ENCODE measurements around the gene TEKT4.
"Not testable (repeated sequence)": the region's sequence is repeated elsewhere in the genome, so short reads cannot be mapped to it uniquely, and the experiment has no call there.

The TEKT4 gene

GRCh38 chr2:94874277-94874997 is 3.2 kb downstream of the TEKT4 start:
- TF ChIP-seq CTCF (IDR thresholded peaks at IDR 0.05; ENCODE audit: low read depth, low read length) = peak; percentile 65
- peak; percentile 9 to 26 for DNase-seq (ENCODE audit: low read depth in 2 of 2)
- no peak overlapping the region for H3K4me3 ChIP-seq (replicated peaks in 1 of 2; ENCODE audit: low read depth in 2 of 2, low read length in 2 of 2)

GRCh38 chr2:94875064-94875819 is 4.0 kb downstream of the TEKT4 start:
- no peak for TF ChIP-seq CTCF (IDR thresholded peaks at IDR 0.05; ENCODE audit: low read depth, low read length)
- no peak overlapping the region for H3K4me3 ChIP-seq (replicated peaks in 1 of 2; ENCODE audit: low read depth in 2 of 2, low read length in 2 of 2)
- no peak for DNase-seq (ENCODE audit: low read depth in 2 of 2)

DNA sequence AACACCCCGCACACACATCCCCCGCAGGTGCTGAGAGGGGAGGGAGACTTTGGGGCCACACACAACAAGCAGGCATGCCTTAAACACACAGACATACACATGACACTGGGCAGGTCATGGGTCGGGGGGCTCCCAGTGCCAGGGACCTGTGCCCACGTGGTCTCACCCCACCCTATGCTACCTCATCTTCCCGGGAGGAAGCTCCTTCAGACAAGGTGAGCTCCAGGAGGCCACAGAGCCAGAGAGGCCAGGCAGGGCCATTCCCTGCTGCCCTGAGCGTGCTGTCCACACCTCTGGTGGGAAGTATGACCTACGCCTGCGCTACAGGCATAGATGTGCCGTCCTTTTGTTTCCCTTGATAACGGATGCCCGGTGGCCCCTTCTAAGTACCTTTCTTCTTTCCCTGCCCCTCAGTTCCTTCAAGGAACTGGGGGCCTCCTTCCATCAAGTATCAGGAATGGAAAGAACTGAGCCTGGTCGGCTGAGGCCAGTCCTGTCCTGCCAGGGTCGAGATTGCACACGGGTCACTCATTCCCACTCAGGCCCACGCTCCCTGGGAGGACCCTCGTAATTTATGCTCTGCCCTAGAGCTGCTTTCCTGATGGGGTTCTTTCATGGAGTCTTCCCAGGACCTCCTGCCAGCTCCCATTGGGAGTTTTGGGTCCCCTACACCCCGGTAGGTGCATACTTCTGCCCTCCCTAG is 4.7 kb downstream of the TEKT4 start:
- TF ChIP-seq CTCF (IDR thresholded peaks at IDR 0.05; ENCODE audit: low read depth, low read length) = no peak
- DNase-seq (ENCODE audit: low read depth in 2 of 2) = no peak
- H3K4me3 ChIP-seq (replicated peaks in 1 of 2; ENCODE audit: low read depth in 2 of 2, low read length in 2 of 2) = no peak overlapping the region

- TF ChIP-seq CTCF (IDR thresholded peaks at IDR 0.05; ENCODE audit: low read depth, low read length) = no peak
- H3K4me3 ChIP-seq (replicated peaks in 1 of 2; ENCODE audit: low read depth in 2 of 2, low read length in 2 of 2) = no peak overlapping the region
- no peak for DNase-seq (ENCODE audit: low read depth in 2 of 2)
Measured at GRCh38 chr2:94876523-94876863, 5.3 kb downstream of the TEKT4 start.

- no peak overlapping the region for H3K4me3 ChIP-seq (replicated peaks in 1 of 2; ENCODE audit: low read depth in 2 of 2, low read length in 2 of 2)
- DNase-seq (ENCODE audit: low read depth in 2 of 2) = no peak
- no peak for TF ChIP-seq CTCF (IDR thresholded peaks at IDR 0.05; ENCODE audit: low read depth, low read length)
Measured at GRCh38 chr2:94877129-94877528, 5.9 kb downstream of the TEKT4 start.

GRCh38 chr2:94878575-94878974 is 7.3 kb downstream of the TEKT4 start:
- not testable (repeated sequence) for H3K4me3 ChIP-seq (replicated peaks in 1 of 2; ENCODE audit: low read depth in 2 of 2, low read length in 2 of 2); DNase-seq (ENCODE audit: low read depth in 2 of 2)

DNA sequence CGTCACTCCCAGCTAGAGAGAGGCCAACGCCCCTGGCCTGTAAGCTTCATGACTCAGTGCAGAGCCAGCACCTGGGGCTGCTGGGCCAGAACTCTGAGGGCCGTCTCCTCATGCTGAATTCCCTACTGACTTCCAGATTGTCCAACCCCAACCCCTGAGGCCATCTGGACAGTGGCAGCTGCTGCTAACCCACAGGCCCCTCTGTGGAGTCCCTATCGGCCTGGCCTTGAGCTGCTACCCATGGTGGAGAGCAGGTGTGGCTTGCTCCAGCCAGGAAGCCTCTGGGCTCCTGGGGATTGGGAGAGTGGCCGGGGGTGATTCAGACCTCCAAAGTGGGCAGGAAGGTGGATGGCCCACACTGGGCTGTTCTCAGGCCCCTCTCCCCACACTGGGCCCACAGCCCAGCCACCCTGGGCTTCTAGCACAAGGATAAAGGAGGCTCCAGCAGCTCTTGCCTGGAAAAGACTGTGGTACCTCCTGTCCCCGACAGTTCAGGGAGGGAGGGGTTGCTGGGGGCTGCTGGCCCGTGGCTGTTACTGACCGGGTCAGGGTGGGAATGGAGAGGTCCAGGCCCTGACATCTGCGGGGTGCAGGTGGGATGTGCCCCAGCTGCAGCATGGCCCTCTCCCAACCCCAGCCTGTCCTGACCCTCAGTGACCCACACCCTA is 8.2 kb downstream of the TEKT4 start:
- no peak for TF ChIP-seq CTCF (IDR thresholded peaks at IDR 0.05; ENCODE audit: low read depth, low read length)
- no peak for DNase-seq (ENCODE audit: low read depth in 2 of 2)
- H3K4me3 ChIP-seq (replicated peaks in 1 of 2; ENCODE audit: low read depth in 2 of 2, low read length in 2 of 2) = no peak overlapping the region

All from cardiac fibroblast (primary cell).